Peyer's patch (tissue), 4 donors: ENCODE results near the gene SH3RF3.

Experiments used
- POLR2A ChIP-seq, 2 donors: fragments of 450-650 bp; IDR thresholded peaks; one replicate each; pipeline ENCODE4 v1.5.1; 2017; ENCODE audit warnings: antibody characterized with exemption in 2 of 2, mild to moderate bottlenecking in 2 of 2, moderate library complexity in 2 of 2
- TF ChIP-seq, protein P1 (sequence below), 6 experiments: fragments of 450-650 bp in 4 of 6; fragments of 200-600 bp in 2 of 6; sonication (generic) in 1 of 6; IDR thresholded peaks; one replicate each; pipeline ENCODE4 v1.5.1; 2017 to 2019; ENCODE audit warnings: antibody characterized with exemption in 6 of 6, mild to moderate bottlenecking in 3 of 6, moderate library complexity in 1 of 6

DNA sequence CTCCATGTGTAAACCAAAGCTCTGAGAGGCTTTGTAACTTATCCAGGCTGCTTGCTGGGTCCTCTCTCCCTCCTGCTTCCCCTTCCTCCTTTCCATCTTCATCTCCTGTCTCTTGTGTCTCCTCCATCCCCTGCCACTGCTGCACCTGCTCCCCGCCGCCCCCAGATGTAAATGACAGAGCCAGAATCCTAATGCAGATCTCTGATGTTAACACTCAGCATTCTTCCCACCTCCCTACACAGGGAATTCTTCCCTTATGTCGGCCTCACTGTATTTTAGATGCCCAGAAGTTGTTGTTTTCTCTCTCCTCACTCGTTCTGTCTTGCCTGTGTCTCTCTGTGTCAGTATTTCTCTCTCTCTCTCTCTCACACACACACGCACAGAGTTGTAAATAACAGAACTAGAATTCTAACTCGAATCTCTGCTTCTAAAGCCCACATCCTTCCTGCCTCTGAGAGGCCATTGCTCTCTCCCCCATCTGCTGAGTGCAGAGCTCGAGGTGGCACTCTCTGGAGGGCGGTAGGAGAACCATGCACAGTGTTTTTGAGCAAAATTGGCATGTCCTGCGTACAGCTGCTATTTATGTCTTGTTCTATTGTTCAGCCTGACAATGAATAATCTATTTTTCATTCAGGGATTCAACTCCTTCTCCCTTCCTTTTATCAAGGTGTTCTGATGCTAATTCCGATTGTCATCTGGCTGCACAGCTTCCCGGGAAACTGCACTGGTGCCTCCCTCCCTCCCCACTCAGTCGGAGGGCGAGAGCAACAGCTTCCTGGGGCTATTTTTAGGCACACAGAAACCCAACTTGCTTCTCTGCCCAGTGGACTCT lies 219.9 kb downstream of the SH3RF3 start:
- TF ChIP-seq, protein P1, sequence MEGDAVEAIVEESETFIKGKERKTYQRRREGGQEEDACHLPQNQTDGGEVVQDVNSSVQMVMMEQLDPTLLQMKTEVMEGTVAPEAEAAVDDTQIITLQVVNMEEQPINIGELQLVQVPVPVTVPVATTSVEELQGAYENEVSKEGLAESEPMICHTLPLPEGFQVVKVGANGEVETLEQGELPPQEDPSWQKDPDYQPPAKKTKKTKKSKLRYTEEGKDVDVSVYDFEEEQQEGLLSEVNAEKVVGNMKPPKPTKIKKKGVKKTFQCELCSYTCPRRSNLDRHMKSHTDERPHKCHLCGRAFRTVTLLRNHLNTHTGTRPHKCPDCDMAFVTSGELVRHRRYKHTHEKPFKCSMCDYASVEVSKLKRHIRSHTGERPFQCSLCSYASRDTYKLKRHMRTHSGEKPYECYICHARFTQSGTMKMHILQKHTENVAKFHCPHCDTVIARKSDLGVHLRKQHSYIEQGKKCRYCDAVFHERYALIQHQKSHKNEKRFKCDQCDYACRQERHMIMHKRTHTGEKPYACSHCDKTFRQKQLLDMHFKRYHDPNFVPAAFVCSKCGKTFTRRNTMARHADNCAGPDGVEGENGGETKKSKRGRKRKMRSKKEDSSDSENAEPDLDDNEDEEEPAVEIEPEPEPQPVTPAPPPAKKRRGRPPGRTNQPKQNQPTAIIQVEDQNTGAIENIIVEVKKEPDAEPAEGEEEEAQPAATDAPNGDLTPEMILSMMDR (IDR thresholded peaks at IDR 0.05) = no peak
- TF ChIP-seq POLR2A (IDR thresholded peaks at IDR 0.05) = no peak
